Tibial nerve (tissue), 4 donors: ENCODE measurements around the gene CNTLN.

Source experiments
- EP300 ChIP-seq, 2 donors: sonication (generic); formaldehyde crosslinking; IDR thresholded peaks; one replicate each; pipeline ENCODE4 v1.6.1; 2017; ENCODE audit warnings: antibody characterized with exemption in 2 of 2, mild to moderate bottlenecking in 1 of 2
- TF ChIP-seq, protein P1 (sequence below), 5 experiments: fragments of 200-600 bp in 3 of 5; fragments of 450-650 bp in 2 of 5; sonication (generic) in 3 of 5; IDR thresholded peaks; one replicate each; pipeline ENCODE4 v1.5.1; 2016 to 2019; ENCODE audit warnings: antibody characterized with exemption in 5 of 5, mild to moderate bottlenecking in 3 of 5, moderate library complexity in 2 of 5

DNA sequence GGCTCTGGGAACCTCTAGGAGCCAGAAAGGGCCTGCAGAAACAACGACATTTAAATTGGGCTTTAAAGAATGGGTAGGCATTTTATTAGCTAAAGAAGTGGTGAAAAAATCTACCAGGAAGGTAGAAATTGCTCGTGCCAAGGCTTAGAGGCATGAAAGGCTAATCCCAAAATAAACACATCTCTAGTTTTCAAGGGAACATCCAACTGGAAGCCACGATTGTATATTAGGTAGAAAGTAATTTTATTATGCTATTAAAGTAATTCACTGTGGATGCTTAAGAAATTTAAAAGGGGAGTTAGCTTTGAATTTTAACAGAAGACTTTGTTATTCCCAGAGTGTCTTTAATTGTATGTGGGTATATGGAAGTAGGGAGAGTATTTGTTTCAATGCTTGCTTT lies 17.5 kb upstream of the CNTLN start:
- TF ChIP-seq, protein P1, sequence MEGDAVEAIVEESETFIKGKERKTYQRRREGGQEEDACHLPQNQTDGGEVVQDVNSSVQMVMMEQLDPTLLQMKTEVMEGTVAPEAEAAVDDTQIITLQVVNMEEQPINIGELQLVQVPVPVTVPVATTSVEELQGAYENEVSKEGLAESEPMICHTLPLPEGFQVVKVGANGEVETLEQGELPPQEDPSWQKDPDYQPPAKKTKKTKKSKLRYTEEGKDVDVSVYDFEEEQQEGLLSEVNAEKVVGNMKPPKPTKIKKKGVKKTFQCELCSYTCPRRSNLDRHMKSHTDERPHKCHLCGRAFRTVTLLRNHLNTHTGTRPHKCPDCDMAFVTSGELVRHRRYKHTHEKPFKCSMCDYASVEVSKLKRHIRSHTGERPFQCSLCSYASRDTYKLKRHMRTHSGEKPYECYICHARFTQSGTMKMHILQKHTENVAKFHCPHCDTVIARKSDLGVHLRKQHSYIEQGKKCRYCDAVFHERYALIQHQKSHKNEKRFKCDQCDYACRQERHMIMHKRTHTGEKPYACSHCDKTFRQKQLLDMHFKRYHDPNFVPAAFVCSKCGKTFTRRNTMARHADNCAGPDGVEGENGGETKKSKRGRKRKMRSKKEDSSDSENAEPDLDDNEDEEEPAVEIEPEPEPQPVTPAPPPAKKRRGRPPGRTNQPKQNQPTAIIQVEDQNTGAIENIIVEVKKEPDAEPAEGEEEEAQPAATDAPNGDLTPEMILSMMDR (IDR thresholded peaks at IDR 0.05) = no peak
- no peak for TF ChIP-seq EP300 (IDR thresholded peaks at IDR 0.05)
